ENCODE data around the gene SORBS2. TPM values are rescaled to one million over a fixed set of nuclear protein-coding genes. Genes with fewer than 3 reads are reported as not detected.
A peak's percentile ranks its signal among the peaks of the same experiment; 100 is the strongest.

SORBS2 gene
- total RNA-seq, 4 donors from 2014 or later, result 290 to 437 (median 377) TPM

DNA sequence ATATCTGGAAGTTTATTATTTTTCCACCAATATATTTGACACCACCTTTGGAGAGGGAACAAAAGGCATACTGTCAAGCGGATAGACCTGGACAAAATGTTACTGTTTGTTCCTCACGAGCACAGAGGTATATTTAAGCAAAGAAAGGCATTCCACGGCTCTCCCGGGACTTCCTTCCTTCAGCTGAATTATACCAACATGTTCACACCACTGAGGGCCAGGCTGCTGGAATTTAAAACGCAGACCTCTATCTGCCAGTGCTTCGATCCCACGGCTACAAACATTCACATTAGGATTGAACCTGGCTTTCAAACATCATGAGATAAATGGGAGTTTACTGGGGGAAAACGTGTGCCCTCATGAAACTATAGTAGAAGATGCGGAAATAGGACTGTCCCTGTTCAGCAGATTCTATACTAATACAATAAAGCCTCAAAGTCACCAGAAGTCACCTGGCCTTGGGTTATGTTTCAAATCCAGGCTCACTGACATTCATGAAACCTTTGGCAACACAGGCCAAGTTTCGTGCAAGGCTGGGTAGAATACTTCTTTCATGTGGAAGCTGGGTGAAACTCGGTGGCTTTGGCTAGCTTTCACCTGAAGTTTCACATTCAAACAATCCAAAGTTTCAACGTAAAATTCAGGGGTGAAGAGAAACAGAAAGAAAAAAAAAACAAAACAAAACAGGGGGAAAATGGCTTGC is 39.5 kb downstream of the SORBS2 start:
- Histone ChIP-seq H3K4me3 (replicated peaks in 1 of 3) (peak overlapping the region in 1 of 3 donors; percentile 5), H3K4me1 (peaks cover 47 to 53% of the 10 kb centered on the region in 2 donors), H3K27me3 (no peaks in the 10 kb centered on the region), H3K27ac (peak overlapping the region; percentile 90 to 96 (median 94)), H3K36me3 (no peaks in the 10 kb centered on the region), H3K9me3 (no peaks in the 10 kb centered on the region)
- intact Hi-C loops (cut with DNase I), result no loop called here
- WGBS, 2 donors, result 38 to 46% methylated on average over 12 of the region's 12 CpGs
- TF ChIP-seq CTCF (IDR thresholded peaks at IDR 0.05), result no peak
- TF ChIP-seq POLR2A (IDR thresholded peaks at IDR 0.05), result no peak
- peak; percentile 42 to 48 for DNase-seq

- peaks cover 49 to 52% of the 10 kb centered on the region in 2 donors for H3K4me1 ChIP-seq
- DNase-seq, result no peak
- intact Hi-C loops (cut with DNase I), result no loop called here
- peak overlapping the region; percentile 90 to 96 (median 94) for H3K27ac ChIP-seq
- no peak for TF ChIP-seq CTCF (IDR thresholded peaks at IDR 0.05)
- H3K4me3 ChIP-seq (replicated peaks in 1 of 3), result no peak overlapping the region
- no peaks in the 10 kb centered on the region for H3K36me3 ChIP-seq
- WGBS, 2 donors, result 70 to 73% methylated on average over 7 of the region's 7 CpGs
- H3K27me3 ChIP-seq, result no peaks in the 10 kb centered on the region
- no peaks in the 10 kb centered on the region for H3K9me3 ChIP-seq
These were observed 40.1 kb downstream of the SORBS2 start for GRCh38 chr4:185771711-185772390.

GRCh38 chr4:185767528-185767927 is 44.5 kb downstream of the SORBS2 start:
- H3K9me3 ChIP-seq, result no peaks in the 10 kb centered on the region
- WGBS, 2 donors, result 74 to 88% methylated on average over 4 of the region's 4 CpGs
- no peaks in the 10 kb centered on the region for H3K36me3 ChIP-seq
- peaks cover 15 to 26% of the 10 kb centered on the region in 2 donors for H3K4me1 ChIP-seq
- no peak for DNase-seq
- peak overlapping the region in 2 of 3 donors; percentile 42 to 50 for H3K27ac ChIP-seq
- no peak overlapping the region for H3K4me3 ChIP-seq (replicated peaks in 1 of 3)
- no peak for TF ChIP-seq POLR2A (IDR thresholded peaks at IDR 0.05)
- no peak for TF ChIP-seq CTCF (IDR thresholded peaks at IDR 0.05)
- H3K27me3 ChIP-seq, result no peaks in the 10 kb centered on the region
- intact Hi-C loops (cut with DNase I), result no loop called here

DNA sequence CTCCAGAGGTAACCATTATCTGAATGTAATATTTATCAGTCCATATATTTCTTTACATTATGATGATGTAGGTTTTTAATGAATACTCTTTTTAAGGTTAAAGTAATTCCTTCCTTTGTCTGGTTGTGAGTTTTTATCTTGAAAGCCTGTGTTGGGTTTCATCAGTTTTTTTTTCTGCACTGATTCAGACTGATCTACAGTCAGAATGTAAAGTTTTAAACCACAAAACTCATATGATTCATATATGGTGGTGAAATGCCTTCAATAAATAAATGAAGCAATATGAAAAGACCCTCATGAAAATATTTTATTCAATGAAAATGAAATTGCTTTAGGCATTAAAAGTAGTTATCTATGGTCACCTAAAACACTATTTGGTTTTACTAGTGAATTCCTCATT is 47.1 kb downstream of the SORBS2 start:
- Histone ChIP-seq H3K4me3 (replicated peaks in 1 of 3) (no peak overlapping the region), H3K27ac (peak overlapping the region in 1 of 3 donors; percentile 4), H3K9me3 (no peaks in the 10 kb centered on the region), H3K36me3 (no peaks in the 10 kb centered on the region), H3K27me3 (no peaks in the 10 kb centered on the region), H3K4me1 (peaks cover 21 to 23% of the 10 kb centered on the region in 2 donors)
- no peak for DNase-seq
- TF ChIP-seq CTCF (IDR thresholded peaks at IDR 0.05) (no peak), POLR2A (IDR thresholded peaks at IDR 0.05) (no peak)
- intact Hi-C loops (cut with DNase I), result no loop called here

Measured in thyroid gland (tissue), 4 donors.